ENCODE results near the gene PDE8B. TPM values are rescaled to one million over a fixed set of nuclear protein-coding genes. Genes with fewer than 3 reads are reported as not detected.

Gene PDE8B, protein sequence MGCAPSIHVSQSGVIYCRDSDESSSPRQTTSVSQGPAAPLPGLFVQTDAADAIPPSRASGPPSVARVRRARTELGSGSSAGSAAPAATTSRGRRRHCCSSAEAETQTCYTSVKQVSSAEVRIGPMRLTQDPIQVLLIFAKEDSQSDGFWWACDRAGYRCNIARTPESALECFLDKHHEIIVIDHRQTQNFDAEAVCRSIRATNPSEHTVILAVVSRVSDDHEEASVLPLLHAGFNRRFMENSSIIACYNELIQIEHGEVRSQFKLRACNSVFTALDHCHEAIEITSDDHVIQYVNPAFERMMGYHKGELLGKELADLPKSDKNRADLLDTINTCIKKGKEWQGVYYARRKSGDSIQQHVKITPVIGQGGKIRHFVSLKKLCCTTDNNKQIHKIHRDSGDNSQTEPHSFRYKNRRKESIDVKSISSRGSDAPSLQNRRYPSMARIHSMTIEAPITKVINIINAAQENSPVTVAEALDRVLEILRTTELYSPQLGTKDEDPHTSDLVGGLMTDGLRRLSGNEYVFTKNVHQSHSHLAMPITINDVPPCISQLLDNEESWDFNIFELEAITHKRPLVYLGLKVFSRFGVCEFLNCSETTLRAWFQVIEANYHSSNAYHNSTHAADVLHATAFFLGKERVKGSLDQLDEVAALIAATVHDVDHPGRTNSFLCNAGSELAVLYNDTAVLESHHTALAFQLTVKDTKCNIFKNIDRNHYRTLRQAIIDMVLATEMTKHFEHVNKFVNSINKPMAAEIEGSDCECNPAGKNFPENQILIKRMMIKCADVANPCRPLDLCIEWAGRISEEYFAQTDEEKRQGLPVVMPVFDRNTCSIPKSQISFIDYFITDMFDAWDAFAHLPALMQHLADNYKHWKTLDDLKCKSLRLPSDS
- under 1 TPM in 1 of 2 experiments, not detected in 1; 0.25 TPM for total RNA-seq

GRCh38 chr5:77210091-77210963 lies at the start of gene PDE8B:
Gene PDE8B, plus strand, starts transcription at chr5:77210680. Its CDS starts 246 bp downstream, at chr5:77210926.
- Mint-ChIP-seq H3K4me1 (peaks cover 12% of the 10 kb centered on the region), H3K9me3 (no peaks in the 10 kb centered on the region), H3K27ac (peak within 1 kb of the TSS; percentile 42), H3K36me3 (ENCODE audit: low read depth) (peaks cover 4% of the 10 kb centered on the region), H3K27me3 (peaks cover 73% of the 10 kb centered on the region), H3K4me3 (peak within 1 kb of the TSS; percentile 79)
- DNase-seq, result peak; percentile 11
- POLR2A ChIA-PET, result no interaction called here
- CTCF ChIA-PET, result no interaction called here

DNA sequence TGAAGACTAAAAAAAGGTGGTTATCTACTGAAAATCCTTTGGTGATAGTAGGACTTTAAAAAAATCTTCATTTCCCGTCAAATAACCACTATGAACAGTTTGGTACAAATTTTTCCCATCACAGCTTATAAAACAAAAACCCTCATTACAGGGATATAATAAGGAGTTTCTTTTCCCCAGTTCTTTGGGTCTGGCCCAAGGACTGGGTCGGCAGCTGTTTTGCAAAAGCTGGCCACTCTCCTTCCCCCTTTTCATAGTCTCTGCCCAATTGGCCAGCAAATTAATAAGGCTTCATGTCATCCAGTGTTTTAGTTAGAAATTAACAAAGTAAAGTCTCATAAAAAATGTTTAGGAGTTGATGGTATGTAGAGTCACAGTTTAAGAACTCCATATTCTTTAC lies 47.0 kb upstream of the PDE8B start:
- DNase-seq, result no peak
- Mint-ChIP-seq H3K4me3 (no peak overlapping the region), H3K27me3 (peaks cover 12% of the 10 kb centered on the region), H3K27ac (no peak overlapping the region), H3K9me3 (no peaks in the 10 kb centered on the region), H3K36me3 (ENCODE audit: low read depth) (no peaks in the 10 kb centered on the region), H3K4me1 (no peaks in the 10 kb centered on the region)
- POLR2A ChIA-PET, result no interaction called here
- CTCF ChIA-PET, result no interaction called here

DNA sequence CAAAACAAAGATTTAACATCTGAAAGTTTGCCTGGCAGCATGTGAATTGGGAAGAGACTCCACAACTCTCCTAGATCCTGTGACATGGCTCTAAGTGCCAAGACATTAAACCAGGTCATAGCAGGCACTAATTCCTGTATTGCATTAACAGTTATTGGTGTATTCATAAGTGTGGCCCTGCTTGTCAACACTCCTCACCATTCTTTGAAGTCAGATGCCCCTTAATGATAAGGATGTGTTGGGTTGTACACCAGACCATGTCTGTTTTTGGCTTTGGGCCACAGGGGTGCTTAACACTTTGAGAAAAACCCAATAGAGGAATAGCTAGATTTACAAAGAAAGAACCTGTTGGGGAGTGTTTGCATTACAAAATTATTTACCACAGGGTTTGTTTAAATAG lies 43.4 kb upstream of the PDE8B start:
- DNase-seq, result no peak
- Mint-ChIP-seq H3K4me3 (no peak overlapping the region), H3K27ac (no peak overlapping the region), H3K4me1 (no peaks in the 10 kb centered on the region), H3K9me3 (no peaks in the 10 kb centered on the region), H3K27me3 (peaks cover 6% of the 10 kb centered on the region), H3K36me3 (ENCODE audit: low read depth) (no peaks in the 10 kb centered on the region)
- ChIA-PET CTCF (no interaction called here), POLR2A (no interaction called here)

DNA sequence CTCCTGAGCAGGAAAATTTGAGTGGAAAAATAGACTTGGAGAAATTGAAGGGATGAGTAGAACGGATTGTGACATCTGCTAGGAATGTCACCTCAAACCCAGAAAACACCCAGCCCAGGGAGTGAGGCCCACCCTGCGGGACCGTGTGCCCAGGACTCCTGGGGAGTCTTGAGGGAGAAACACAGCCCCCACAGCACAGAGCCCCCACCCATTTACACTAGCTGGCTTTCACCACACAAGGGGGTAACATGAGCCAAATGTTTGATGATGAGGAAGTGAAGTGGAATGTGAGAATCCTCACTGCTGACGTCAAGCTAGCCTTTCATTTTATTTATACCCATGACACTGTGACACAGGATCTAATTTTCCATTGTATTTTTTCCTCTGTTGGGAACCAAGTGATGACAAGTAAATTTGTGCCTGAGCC lies 42.8 kb upstream of the PDE8B start:
- H3K27ac Mint-ChIP-seq, result no peak overlapping the region
- H3K4me1 Mint-ChIP-seq, result no peaks in the 10 kb centered on the region
- peaks cover 6% of the 10 kb centered on the region for H3K27me3 Mint-ChIP-seq
- no peaks in the 10 kb centered on the region for H3K36me3 Mint-ChIP-seq (ENCODE audit: low read depth)
- POLR2A ChIA-PET, result no interaction called here
- no peaks in the 10 kb centered on the region for H3K9me3 Mint-ChIP-seq
- DNase-seq, result no peak
- H3K4me3 Mint-ChIP-seq, result no peak overlapping the region
- CTCF ChIA-PET, result interaction anchor here (1.0 kb wide), 1 partner anchor 158 kb away, joined by 3 read pairs; no protein-coding TSS in a partner anchor

- Mint-ChIP-seq H3K27me3 (peaks cover 3% of the 10 kb centered on the region), H3K27ac (no peak overlapping the region), H3K36me3 (ENCODE audit: low read depth) (no peaks in the 10 kb centered on the region), H3K4me1 (no peaks in the 10 kb centered on the region), H3K4me3 (no peak overlapping the region), H3K9me3 (no peaks in the 10 kb centered on the region)
- CTCF ChIA-PET, result interaction anchor here (0.6 to 1.0 kb wide), 2 partner anchors 157 to 243 kb away, joined by 3 read pairs; no protein-coding TSS in a partner anchor
- DNase-seq, result no peak
- POLR2A ChIA-PET, result no interaction called here
Measured at GRCh38 chr5:77168161-77168878, 42.2 kb upstream of the PDE8B start.

DNA sequence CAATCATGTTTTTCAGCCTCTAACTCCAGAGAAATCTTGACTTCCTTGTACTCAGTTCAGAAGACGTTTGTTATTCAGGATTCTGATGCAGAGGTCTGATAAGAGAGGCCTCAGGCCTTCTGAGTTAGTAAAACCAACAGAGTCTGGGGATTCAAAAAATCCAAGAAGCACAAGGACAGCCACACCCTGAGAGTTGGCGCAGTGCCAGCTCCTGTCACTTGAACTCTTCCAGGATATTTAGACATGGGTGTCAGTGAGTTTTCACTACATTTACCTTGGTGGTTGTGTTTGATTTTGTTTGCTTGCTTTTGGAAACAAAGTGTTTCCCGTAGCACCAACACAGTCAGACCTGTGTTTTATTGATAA lies 41.6 kb upstream of the PDE8B start:
- Mint-ChIP-seq H3K9me3 (no peaks in the 10 kb centered on the region), H3K27me3 (peaks cover 3% of the 10 kb centered on the region), H3K36me3 (ENCODE audit: low read depth) (no peaks in the 10 kb centered on the region), H3K4me1 (no peaks in the 10 kb centered on the region), H3K27ac (no peak overlapping the region), H3K4me3 (no peak overlapping the region)
- ChIA-PET CTCF (interaction anchor here (0.6 kb wide), 1 partner anchor 244 kb away, joined by 3 read pairs; no protein-coding TSS in a partner anchor), POLR2A (no interaction called here)
- no peak for DNase-seq

DNA sequence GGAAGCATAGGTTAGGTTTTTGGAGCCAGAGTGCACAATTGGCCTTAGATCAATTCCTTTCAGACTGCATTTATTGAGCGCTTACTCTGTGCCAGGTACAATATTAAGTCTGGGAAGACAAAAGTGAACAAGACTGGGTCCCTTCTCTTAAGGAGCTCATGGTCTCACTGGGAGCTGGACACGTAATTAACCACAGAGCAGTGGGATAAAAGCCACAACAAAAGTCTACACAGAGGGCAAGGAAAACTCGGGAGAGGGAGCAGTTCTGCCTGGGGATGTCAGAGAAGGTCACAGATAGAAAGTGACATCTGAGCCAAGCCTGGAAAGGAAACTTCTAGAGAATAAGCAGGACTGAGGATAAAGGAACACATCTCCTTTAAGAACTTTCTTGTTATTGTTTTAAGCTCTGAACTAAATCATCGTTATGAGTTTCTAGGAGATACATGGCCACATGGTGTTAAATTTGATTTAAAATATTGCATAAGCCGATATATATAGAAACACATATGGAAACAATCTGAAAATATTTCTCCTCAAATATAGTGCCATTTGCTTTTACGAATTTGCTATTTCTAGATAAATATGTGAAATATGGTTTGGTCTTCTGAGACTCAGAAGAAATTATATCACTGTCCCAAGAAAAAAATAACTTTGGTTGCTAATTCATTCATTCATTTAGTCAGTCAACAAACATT lies 40.1 kb upstream of the PDE8B start:
- Mint-ChIP-seq H3K36me3 (ENCODE audit: low read depth) (no peaks in the 10 kb centered on the region), H3K27me3 (peaks cover 3% of the 10 kb centered on the region), H3K4me1 (no peaks in the 10 kb centered on the region), H3K4me3 (no peak overlapping the region), H3K9me3 (no peaks in the 10 kb centered on the region), H3K27ac (no peak overlapping the region)
- CTCF ChIA-PET, result no interaction called here
- DNase-seq, result no peak
- POLR2A ChIA-PET, result no interaction called here

- Mint-ChIP-seq H3K27ac (no peak overlapping the region), H3K27me3 (peaks cover 3% of the 10 kb centered on the region), H3K4me3 (no peak overlapping the region), H3K9me3 (no peaks in the 10 kb centered on the region), H3K4me1 (no peaks in the 10 kb centered on the region), H3K36me3 (ENCODE audit: low read depth) (no peaks in the 10 kb centered on the region)
- CTCF ChIA-PET, result no interaction called here
- POLR2A ChIA-PET, result no interaction called here
- DNase-seq, result no peak
Measured at GRCh38 chr5:77171141-77171910, 39.2 kb upstream of the PDE8B start.

DNA sequence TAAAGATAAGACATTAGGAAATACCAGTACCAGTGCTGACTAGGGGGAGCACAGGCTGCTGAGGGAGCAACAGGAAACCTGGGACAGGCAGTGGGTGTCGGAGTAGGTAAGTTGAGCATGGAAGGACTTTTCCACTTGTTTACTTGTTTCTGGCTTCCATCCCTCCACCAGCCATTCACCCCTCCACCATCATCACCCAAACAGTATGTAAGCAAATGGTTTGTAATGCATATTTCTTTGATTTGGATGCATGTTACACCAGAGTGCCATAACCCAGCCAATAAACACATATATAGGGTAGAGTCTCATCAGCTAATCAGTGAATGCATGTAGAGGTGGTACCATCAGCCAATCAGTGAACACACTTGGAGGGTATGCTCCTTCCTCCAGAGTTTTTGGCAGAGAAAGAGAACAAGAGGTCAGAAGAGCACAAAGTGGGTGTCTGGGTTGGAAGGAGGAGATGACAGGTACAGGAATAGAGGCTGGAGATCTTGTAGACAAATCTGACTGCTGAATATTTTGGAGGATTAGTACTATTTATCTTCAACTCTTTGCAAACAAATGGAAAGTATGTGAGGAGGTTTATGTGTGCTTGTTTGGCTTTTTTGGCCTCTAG lies 37.7 kb upstream of the PDE8B start:
- Mint-ChIP-seq H3K27ac (no peak overlapping the region), H3K4me1 (no peaks in the 10 kb centered on the region), H3K36me3 (ENCODE audit: low read depth) (no peaks in the 10 kb centered on the region), H3K9me3 (no peaks in the 10 kb centered on the region), H3K27me3 (peaks cover 7% of the 10 kb centered on the region), H3K4me3 (no peak overlapping the region)
- DNase-seq, result no peak
- ChIA-PET CTCF (no interaction called here), POLR2A (no interaction called here)

DNA sequence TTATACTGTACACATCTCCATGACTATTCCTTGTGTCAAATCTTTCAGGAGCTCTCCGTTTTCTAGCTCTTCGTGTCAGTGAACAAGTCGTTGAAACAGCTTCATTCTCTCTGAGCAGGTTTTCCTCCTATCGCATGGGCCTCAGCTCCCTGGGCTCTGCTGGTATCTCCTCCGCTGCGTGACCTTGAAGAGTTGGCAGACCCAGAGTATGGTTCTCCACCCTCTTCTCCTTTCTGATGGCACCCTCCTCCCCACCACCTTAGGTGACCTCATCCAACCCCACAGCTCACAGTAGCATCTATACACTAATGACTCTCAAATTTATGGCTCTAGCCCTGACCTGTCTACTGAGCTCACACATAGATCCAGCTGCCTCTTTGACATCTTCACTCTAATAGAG lies 36.0 kb upstream of the PDE8B start:
- H3K27ac Mint-ChIP-seq, result no peak overlapping the region
- ChIA-PET POLR2A (no interaction called here), CTCF (no interaction called here)
- peaks cover 19% of the 10 kb centered on the region for H3K27me3 Mint-ChIP-seq
- no peaks in the 10 kb centered on the region for H3K9me3 Mint-ChIP-seq
- H3K4me3 Mint-ChIP-seq, result no peak overlapping the region
- DNase-seq, result no peak
- H3K36me3 Mint-ChIP-seq (ENCODE audit: low read depth), result no peaks in the 10 kb centered on the region
- H3K4me1 Mint-ChIP-seq, result no peaks in the 10 kb centered on the region

DNA sequence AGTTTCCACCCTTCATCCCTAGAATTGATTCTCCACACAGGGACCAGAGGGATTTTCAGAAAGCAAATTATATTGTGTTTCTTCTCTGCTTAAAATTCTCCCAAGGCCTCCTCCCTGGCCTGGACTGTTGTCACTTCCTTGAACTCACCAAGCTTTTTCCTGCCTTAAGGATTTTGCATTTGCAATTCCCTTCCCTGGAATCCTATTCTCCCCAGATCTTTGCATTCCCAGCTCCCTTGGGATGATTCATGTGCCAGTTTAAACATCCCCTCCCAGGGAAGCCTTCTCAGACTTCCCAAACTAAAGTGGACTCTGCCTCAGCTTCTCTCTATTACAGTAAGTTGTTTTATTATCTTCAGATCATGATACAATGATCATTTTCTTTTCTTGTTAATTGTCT lies 35.2 kb upstream of the PDE8B start:
- H3K9me3 Mint-ChIP-seq, result no peaks in the 10 kb centered on the region
- H3K4me3 Mint-ChIP-seq, result no peak overlapping the region
- DNase-seq, result no peak
- H3K4me1 Mint-ChIP-seq, result no peaks in the 10 kb centered on the region
- H3K27me3 Mint-ChIP-seq, result peaks cover 24% of the 10 kb centered on the region
- no peak overlapping the region for H3K27ac Mint-ChIP-seq
- no peaks in the 10 kb centered on the region for H3K36me3 Mint-ChIP-seq (ENCODE audit: low read depth)
- CTCF ChIA-PET, result no interaction called here
- POLR2A ChIA-PET, result no interaction called here

Measured in activated CD4-positive, alpha-beta T cell treated with anti-CD3 and anti-CD28 coated beads, Interleukin-2, amount 10 ng/mL, durations not matched to agents 7 days and 5 days (primary cell).